GM18499 (cell line): ENCODE results near the gene RNF115.
"Not testable (repeated sequence)": the region's sequence is repeated elsewhere in the genome, so short reads cannot be mapped to it uniquely, and the experiment has no call there.

ENCODE experiments used
- ATAC-seq: cut with Tn5 transposase; IDR thresholded peaks from one replicate; pipeline ENCODE4 v1.9.1; 2021; ENCODE audit warnings: moderate number of reproducible peaks; ENCODE audit not compliant: insufficient read depth, unreplicated experiment

Gene RNF115

DNA sequence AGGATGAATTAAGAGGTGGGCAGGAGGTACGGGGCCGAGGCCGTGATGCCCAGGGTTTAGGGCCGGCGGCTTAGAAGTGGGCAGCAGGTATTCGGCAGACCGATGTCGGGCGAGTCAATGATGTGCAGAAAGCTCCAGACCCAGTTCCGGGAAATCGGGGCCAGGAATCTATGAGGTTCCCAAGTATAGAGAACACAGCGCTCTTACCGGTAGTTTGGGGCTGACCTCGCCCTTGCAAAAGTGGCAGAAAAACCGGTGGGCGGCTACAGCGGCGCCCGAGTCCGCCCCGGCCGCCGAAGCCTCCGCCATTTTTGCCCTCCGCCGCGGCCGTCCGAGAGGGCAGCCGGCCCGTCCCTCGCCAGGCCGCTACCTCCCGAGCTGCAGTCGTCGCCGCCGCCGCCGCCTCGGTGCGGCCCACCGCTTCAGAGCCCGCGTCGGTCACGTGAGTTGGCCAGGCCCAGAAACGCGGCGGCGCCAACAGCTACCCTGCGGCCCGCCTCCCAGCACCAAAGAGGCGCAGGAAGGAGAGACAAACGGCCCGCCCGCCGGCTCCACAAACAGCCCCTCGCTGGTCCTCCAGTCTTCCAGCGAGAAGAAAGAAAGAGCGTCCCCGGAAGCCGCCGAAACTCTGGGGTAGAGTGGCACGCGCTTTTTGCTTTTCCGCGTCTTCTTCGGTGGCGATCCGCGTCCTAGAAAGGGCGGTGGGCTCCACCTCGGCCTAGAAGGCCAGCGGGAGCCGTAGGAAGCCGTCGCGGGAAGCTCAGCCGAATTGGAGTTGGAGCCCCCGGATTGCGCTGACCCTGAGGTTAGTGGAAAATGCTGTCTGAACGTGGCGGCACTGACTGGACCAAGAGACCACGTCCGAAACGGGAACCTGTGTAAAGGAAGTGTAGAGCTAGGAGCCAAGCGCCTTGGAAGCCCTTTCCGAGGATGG lies at the start of gene RNF115, which contains the start of gene POLR3C:
Gene RNF115 (minus strand): TSS at position 531 of the 934 bp plus-strand sequence. CDS start 222 bp downstream, at position 309.
Gene POLR3C (plus strand): TSS at position 636 of the 934 bp plus-strand sequence. CDS start 1,577 bp downstream, outside the sequence.
- no peak for ATAC-seq

- ATAC-seq: no peak
These were observed 48.4 kb upstream of the RNF115 start for GRCh38 chr1:145871994-145872924.

DNA sequence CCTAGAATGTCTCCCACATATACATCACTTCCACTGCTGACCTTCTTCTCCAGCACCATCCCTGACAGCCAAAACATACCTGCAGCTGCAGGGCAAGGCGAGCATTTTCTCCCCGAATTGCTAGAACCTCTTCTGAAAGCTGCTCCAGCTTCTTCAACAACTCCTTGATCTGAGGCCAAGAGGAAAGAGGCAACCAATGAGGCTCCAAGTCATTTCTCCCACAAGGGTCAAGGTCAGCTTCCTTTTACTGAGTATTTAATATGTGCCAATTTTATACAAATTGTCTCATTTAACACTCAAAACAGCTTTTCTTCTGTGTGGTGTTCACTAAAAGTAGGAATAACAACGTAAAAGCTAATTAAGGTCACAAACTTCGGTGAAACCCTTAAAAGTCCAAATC lies 44.3 kb upstream of the RNF115 start:
- no peak for ATAC-seq

- no peak for ATAC-seq
These were observed 39.6 kb upstream of the RNF115 start for GRCh38 chr1:145863282-145864018.

- peak; percentile 32 for ATAC-seq
These were observed 35.7 kb upstream of the RNF115 start for GRCh38 chr1:145859491-145860023.

GRCh38 chr1:145858901-145859490 lies 35.1 kb upstream of the RNF115 start, which contains the start of gene PIAS3:
Gene PIAS3, minus strand, starts transcription at chr1:145859081. Its CDS starts 91 bp downstream, at chr1:145858990.
- ATAC-seq: peak; percentile 50

GRCh38 chr1:145858238-145858900 lies 34.5 kb upstream of the RNF115 start:
- no peak for ATAC-seq

DNA sequence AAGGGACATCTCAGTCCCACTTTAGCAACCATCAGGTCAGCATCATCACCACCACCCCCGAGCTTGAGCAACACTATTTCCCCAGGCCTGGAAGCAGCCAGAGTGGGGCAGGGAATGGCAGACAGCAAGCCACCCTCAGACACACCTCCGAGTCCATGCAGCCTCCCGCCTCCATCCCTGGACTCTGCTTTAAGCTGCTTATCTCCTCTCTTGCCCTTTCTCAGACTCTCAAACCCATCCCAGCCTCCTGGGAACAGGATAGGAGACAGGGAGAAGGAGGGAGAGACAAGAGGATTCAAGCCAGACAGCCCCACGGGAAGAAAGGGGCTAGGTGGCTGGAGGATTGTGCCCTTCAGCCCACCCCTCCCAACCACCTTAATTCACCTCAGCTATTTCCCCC lies 33.3 kb upstream of the RNF115 start:
- ATAC-seq: no peak

GRCh38 chr1:145855426-145855948 lies 31.6 kb upstream of the RNF115 start:
- no peak for ATAC-seq

DNA sequence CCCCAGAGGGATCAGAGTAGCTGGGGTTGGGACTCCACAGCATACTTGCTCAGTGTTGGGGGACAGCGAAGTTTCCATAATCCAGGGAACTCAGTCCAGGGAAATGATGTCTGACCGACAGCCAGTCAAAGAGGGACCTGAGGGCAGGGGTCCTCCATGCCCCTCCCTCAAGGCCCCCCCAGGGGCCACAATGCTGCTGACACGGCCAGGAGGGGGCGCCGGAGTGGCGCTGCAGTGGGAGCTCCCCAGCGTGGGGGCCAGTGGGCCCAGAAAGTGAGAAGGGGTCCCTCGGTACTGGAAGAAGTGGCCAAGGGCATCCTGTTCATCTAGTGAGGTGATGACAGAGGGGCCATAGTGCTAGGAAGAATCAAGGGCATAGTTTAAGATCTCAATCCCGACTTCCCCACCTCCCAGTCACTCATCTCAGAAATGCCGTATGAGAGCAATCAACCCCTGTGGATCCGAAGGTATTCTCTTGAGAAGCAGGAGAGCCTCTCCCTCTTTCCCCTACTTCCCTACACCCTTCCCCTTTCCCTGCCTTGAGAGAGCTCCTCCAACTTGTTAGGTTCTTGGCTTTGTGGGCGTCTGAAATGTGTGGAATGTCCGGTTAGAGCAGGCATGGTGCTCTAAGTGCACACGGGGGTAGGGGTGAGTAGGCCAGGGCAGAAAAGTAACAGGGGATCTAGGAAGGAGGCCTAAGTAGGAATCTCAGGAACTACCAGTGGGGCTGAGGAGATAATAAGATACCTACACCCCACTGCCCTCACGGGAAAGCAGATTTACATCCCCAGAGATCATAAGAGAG lies 25.7 kb upstream of the RNF115 start:
- no peak for ATAC-seq

- no peak for ATAC-seq
These were observed 23.9 kb upstream of the RNF115 start for GRCh38 chr1:145847827-145848226.

DNA sequence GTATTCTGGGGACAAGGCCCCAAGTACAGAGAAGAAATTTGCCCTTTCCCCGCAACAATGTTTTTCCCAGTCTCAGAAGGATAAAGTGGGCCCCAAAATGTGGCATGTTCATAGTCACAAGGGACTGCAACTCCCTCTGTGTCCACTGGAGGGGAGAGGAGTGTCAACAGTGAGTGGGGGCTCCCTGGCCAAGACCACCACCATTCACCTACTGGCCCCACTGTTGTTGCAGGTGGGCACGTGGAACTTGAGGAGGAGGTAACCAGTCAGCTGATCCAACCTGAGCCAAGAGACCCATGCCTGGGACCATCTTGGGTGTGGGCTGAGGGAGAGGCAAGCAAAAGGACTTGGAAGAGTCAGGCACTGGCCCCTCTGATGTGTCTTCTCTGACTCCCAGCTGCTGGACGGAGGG lies 22.3 kb upstream of the RNF115 start:
- no peak for ATAC-seq

GRCh38 chr1:145845514-145846161 lies 21.7 kb upstream of the RNF115 start, which contains the start of gene NUDT17:
Gene NUDT17, plus strand, starts transcription at chr1:145845630. Its CDS starts 11 bp downstream, at chr1:145845641.
- ATAC-seq: no peak

- ATAC-seq: peak; percentile 53
These were observed 21.2 kb upstream of the RNF115 start for GRCh38 chr1:145845144-145845513.

DNA sequence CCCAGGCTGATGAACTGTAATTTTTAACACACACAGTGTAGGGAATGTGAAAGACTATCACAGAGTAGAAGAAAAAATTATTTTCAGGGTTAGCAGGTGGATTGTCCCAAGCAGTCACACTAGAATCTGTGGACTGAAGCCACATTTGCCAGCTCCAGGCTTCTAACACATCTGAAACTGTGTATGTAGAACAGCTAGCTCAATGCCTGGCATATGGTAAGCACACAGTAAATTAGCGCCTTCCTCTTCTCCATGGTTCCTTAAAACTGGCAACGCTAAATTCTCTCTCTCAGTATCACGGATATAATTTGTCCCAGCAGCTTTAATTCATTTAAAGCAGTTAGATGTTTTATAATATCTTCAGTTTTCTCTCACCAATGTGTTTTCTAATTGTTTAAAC lies 19.1 kb upstream of the RNF115 start:
- no peak for ATAC-seq

- ATAC-seq: no peak
These were observed 13.8 kb upstream of the RNF115 start for GRCh38 chr1:145837656-145838055.

DNA sequence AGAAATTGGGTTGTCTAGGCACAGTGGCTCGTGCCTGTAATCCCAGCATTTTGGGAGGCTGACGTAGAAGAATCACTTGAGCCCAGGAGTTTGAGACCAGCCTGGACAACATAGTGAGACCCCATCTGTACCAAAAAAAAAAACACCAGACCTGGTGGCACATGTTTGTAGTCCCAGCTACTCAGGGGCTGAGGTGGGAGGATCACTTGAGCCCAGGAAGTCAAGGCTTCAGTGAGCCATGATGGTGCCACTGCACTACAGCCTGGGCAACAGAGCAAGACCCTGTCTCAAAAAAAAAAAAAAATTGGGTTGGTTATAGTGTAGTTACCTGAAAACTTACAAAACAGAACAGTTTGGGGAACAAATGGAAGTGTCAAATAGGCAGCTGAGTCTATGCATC lies 6.9 kb upstream of the RNF115 start:
- ATAC-seq: not testable (repeated sequence)
